Raji (cell line): ENCODE measurements around the gene TLR1.

Experiments
- POLR2A ChIP-seq: IDR thresholded peaks from 2 replicates; pipeline ENCODE4 v1.6.1; 2011; ENCODE audit warnings: low read depth, low read length, control low read depth; ENCODE audit not compliant: insufficient read depth

Gene TLR1

DNA sequence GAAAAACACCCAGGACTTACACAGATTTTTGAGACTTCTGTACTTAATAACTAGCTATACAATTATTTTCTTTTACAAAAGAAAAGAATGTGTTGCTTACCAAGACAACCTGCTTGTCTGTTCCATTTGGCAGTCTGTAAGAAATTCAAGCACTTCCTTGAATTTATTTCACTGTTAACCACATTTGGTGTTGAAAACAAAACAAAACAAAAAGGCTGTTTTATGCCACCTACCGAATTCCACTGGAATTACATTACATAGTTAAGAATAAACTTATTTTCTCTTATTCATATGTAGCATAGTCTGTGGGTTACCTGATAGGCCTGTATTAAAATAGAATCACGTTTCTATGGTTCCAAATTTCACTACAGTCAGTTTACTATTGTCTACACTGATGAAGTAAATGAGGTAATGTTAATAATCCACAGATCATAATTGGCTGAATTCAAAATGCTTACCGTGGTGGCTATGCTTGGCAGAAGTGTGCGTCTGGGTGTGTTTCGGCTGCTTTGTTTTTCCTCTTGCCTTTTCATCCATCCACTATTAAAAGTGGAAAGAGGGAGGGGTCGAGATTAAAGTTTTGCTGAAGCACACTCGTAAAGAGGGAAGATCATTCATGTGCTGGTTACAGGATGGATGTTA lies at the start of gene TLR1:
Gene TLR1 (minus strand): TSS at position 138 of the 642 bp plus-strand sequence. CDS start 5,960 bp downstream, outside the sequence.
- peak; percentile 30; the same call in 1 of the 2 replicates for TF ChIP-seq POLR2A

DNA sequence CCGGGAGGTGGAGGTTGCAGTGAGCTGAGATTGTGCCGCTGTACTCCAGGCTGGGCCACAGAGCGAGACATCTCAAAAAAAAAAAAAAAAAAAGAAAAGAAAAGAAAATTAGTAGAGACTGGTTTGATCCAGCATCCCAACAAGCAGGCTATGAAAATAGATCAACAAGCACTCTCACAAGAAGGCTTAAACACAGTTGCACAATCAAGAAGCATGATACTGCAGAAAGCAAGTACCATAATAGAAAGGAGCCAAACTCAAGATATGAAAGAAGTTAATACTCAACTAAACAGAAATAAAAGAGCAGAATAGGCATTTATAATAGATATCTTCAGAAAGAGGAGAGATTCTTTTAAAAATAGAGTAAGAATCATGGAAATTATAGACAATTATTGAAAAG lies 41.4 kb upstream of the TLR1 start:
- no peak for TF ChIP-seq POLR2A

DNA sequence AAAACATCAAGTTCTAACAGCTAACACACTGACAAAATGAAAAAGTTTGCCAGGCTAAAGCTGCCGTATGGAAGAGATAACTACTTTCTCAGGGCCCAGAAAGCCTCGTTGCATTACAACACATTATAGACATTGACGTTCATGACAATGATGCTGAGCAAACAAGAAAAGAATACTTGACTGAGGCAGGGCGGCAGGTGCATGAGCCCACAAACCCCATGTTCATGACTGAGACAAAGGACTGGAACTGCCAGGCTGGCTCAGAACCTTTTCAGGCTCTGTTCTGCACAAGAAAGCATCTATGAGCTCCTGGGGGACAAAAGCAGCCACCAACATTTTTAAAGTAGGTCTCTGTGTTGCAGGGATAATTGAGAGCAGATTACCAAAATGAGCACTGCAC lies 38.4 kb upstream of the TLR1 start:
- TF ChIP-seq POLR2A = no peak

- TF ChIP-seq POLR2A = no peak
These were observed 33.3 kb upstream of the TLR1 start for GRCh38 chr4:38837849-38838248.

GRCh38 chr4:38837334-38837733 lies 32.7 kb upstream of the TLR1 start:
- no peak for TF ChIP-seq POLR2A

- TF ChIP-seq POLR2A = no peak
These were observed 30.0 kb upstream of the TLR1 start for GRCh38 chr4:38834570-38834969.

GRCh38 chr4:38832624-38833528 lies 28.3 kb upstream of the TLR1 start:
- no peak for TF ChIP-seq POLR2A

DNA sequence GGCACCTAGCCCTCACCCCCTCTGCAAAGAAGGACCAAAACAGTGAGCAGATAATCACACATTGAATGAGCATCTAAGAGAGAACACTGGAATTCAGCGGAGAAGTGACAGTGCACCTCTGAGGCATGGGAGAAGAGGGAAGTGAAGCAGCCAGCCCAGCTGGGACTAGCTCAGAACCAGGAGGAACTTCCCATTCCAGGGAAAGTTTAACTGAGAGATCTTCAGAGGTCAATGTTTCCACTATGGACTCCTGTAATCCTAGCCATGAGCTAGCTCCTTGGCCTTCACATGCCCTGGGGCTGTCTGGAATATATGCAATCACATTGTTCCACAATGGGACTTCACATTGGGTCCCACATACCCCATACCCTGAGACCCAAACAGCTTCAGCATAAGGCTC lies 27.6 kb upstream of the TLR1 start:
- TF ChIP-seq POLR2A = no peak

- no peak for TF ChIP-seq POLR2A
These were observed 27.1 kb upstream of the TLR1 start for GRCh38 chr4:38831653-38832052.

- no peak for TF ChIP-seq POLR2A
These were observed 24.6 kb upstream of the TLR1 start for GRCh38 chr4:38829237-38829636.

- no peak for TF ChIP-seq POLR2A
These were observed 19.2 kb upstream of the TLR1 start for GRCh38 chr4:38823766-38824165.

- TF ChIP-seq POLR2A = no peak
These were observed 18.2 kb upstream of the TLR1 start for GRCh38 chr4:38822748-38823303.

DNA sequence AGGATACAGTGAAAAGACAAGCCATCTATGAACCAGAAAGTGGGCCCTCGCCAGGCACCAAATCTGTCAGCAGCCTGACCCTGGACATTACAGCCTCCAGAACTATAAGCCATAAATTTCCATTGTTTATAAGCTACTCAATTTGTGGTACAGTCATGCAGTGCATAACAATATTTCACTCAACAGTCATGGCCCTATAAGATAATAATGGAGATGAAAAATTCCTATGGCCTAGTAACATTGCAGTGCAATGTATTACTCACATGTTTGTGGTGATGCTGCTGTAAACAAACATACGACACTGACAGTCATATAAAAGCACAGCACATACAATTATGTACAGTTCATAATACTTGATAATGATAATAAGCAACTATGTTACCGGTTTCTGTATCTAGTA lies 17.1 kb upstream of the TLR1 start:
- TF ChIP-seq POLR2A = no peak

DNA sequence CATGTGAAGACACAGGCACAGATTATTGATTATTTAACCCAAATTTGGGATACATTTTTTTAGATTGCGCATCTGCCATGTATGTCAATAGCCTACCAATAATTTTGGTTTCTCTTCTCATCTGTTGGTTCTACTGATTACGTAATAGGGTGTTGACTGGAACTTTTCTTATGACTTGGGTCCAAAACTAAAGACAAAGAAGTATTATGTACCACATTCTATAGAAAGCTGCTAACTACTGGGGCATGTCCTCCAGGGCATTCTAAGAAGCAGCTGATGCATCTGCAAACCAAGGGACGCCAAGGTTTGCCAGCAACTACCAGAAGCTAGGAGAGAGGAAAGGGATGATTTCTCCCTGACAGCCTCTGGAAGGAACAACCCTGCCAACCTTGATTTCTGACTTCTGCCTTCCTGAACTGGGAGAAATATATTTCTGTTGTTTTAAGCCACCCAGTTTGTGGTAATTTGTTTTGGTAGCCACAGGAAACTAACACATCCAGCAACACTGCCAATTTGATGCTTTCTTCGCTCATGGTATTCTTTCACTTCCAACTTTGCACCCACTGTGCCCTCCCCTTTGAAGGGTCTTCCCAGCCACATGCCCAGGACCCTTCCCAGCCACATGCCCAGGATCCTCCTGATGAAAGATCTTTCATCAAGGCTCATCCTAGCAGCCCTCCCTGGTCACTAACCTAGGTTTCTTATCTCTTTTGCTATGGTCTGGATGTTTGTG lies 15.9 kb upstream of the TLR1 start:
- no peak for TF ChIP-seq POLR2A

DNA sequence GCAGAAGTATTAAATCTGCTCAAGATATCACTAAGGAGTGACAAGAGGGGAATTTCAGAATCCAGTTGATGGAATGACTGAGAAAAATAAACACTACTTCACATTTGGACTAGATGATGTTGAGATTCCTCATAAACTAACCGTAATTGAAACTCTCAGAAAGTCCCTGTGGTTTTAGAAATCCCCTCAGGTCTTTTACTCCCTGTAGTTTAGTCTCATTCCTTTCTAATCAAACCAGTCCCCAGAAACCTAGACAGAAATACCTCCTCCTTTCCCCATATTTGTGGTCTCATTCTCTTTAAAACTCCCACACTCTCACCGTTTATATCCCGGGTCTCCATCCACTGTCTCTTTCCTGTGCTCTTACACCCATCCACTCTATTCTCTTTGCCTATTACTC lies 15.0 kb upstream of the TLR1 start:
- no peak for TF ChIP-seq POLR2A
